Keratinocyte (primary cell): ENCODE data around the gene AUH. TPM values are rescaled to one million over a fixed set of nuclear protein-coding genes. Genes with fewer than 3 reads are reported as not detected.

ENCODE experiments used
- DNase-seq: peaks from one replicate; pipeline ENCODE4 v3.0.0-alpha.2; 2011; ENCODE audit warnings: low read depth, missing footprints, low spot score
- FAIRE-seq: peaks from 2 replicates; lab custom pipeline; 2011; peaks lifted over from hg19 to GRCh38; lab: Jason Lieb, UNC
- H2AFZ ChIP-seq: 2 replicates; pipeline ENCODE4 v1.6.0; 2012; ENCODE audit warnings: low read length, control low read depth, inconsistent platforms; ENCODE audit not compliant: control insufficient read depth
- H3K27ac ChIP-seq: 2 replicates; pipeline ENCODE4 v1.5.1; 2011; ENCODE audit warnings: low read length; ENCODE audit not compliant: control insufficient read depth, insufficient read depth
- H3K27me3 ChIP-seq: 3 replicates; pipeline ENCODE4 v1.6.0; 2011; ENCODE audit warnings: low read length; ENCODE audit not compliant: control insufficient read depth, insufficient read depth; ENCODE audit errors: extremely low read depth
- H3K36me3 ChIP-seq, 2 experiments: 2 replicates in 1 of 2; 3 replicates in 1 of 2; pipeline ENCODE4 v1.5.1; 2011; ENCODE audit warnings: low read length in 2 of 2, mild to moderate bottlenecking in 1 of 2; ENCODE audit not compliant: control insufficient read depth in 2 of 2, insufficient read depth in 2 of 2; ENCODE audit errors: extremely low read depth in 1 of 2
- H3K4me1 ChIP-seq: 3 replicates; pipeline ENCODE4 v1.5.1; 2011; ENCODE audit warnings: low read length; ENCODE audit not compliant: control insufficient read depth, insufficient read depth; ENCODE audit errors: extremely low read depth
- H3K4me2 ChIP-seq: 3 replicates; pipeline ENCODE4 v1.6.0; 2011; ENCODE audit warnings: low read depth, low read length; ENCODE audit not compliant: control insufficient read depth, insufficient read depth; ENCODE audit errors: extremely low read depth
- H3K4me3 ChIP-seq, 3 experiments: fragments of 200-600 bp in 1 of 3; sonication (generic) in 1 of 3; 2 replicates in 2 of 3; 3 replicates in 1 of 3; pipeline ENCODE4 v1.5.1; 2011 to 2016; ENCODE audit warnings: low read length in 3 of 3, mild to moderate bottlenecking in 3 of 3, control low read depth in 2 of 3, inconsistent platforms in 1 of 3, low read depth in 1 of 3, mixed read lengths in 1 of 3, mixed run types in 1 of 3, moderate library complexity in 1 of 3; ENCODE audit not compliant: control insufficient read depth in 2 of 3, insufficient read depth in 2 of 3; ENCODE audit errors: extremely low read depth in 1 of 3
- H3K79me2 ChIP-seq: 2 replicates; pipeline ENCODE4 v1.6.0; 2012; ENCODE audit warnings: low read length; ENCODE audit not compliant: control insufficient read depth, insufficient read depth
- H3K9ac ChIP-seq: 3 replicates; pipeline ENCODE4 v1.6.0; 2011; ENCODE audit warnings: low read length; ENCODE audit not compliant: control insufficient read depth, insufficient read depth; ENCODE audit errors: extremely low read depth
- H3K9me1 ChIP-seq: 3 replicates; pipeline ENCODE4 v1.6.0; 2011; ENCODE audit warnings: low read length; ENCODE audit not compliant: control insufficient read depth, insufficient read depth; ENCODE audit errors: extremely low read depth
- H3K9me3 ChIP-seq: 2 replicates; pipeline ENCODE4 v1.5.1; 2012; ENCODE audit warnings: low read depth, low read length; ENCODE audit not compliant: control insufficient read depth
- H4K20me1 ChIP-seq: 3 replicates; pipeline ENCODE4 v1.6.0; 2011; ENCODE audit warnings: low read length; ENCODE audit not compliant: control insufficient read depth, insufficient read depth; ENCODE audit errors: extremely low read depth
- CTCF ChIP-seq, 3 experiments: IDR thresholded peaks in 1 of 3; conservative IDR thresholded peaks in 1 of 3; optimal IDR thresholded peaks in 1 of 3; 2 replicates in 2 of 3; 3 replicates in 1 of 3; pipeline versions ENCODE3 to v1.5.1; 2011; ENCODE audit warnings: low read length in 3 of 3, mild to moderate bottlenecking in 3 of 3, moderate library complexity in 2 of 3, control low read depth in 1 of 3, inconsistent platforms in 1 of 3; ENCODE audit not compliant: insufficient read depth in 2 of 3; ENCODE audit errors: extremely low read depth in 1 of 3
- EZH2 ChIP-seq: IDR thresholded peaks from one replicate; pipeline ENCODE4 v1.6.1; 2012; ENCODE audit warnings: inconsistent platforms, mild to moderate bottlenecking, low read length, moderate library complexity
- dilution Hi-C: fragments of 300-500 bp; cut with MboI; formaldehyde crosslinking; loops from one replicate; pipeline ENCODE4 v1.7.0; 2020; ENCODE audit warnings: low sequenced_read_pairs; ENCODE audit not compliant: extremely low pct_ligation_motif_present
- polyA plus RNA-seq, 5 experiments: library from polyadenylated mRNA; depleted of rRNA in 3 of 5; stranded (reverse) in 3 of 5; stranded (forward) in 1 of 5; unstranded in 1 of 5; fragments of >200 nt; gene quantifications; 1 replicate in 1 of 5; 2 replicates in 3 of 5; 3 replicates in 1 of 5; pipeline versions ENCODE4 v1.2.1 to v1.2.3, GENCODE V29; 2011 to 2012; ENCODE audit warnings: missing spikeins in 2 of 5, low read depth in 1 of 5, low replicate concordance in 1 of 5

Gene AUH
- polyA plus RNA-seq, 1 donor (not counting 4 experiments of a cell fraction or from before 2014, with no cell fraction given): 5.5 TPM

GRCh38 chr9:91255327-91255726 is 106.4 kb downstream of the AUH start:
- no peaks in the 10 kb centered on the region for H3K36me3 ChIP-seq
- peaks cover 2% of the 10 kb centered on the region for H3K4me1 ChIP-seq
- H3K79me2 ChIP-seq: no peaks in the 10 kb centered on the region
- no peak for FAIRE-seq
- no peak for DNase-seq
- no peaks in the 10 kb centered on the region for H3K9me3 ChIP-seq
- H4K20me1 ChIP-seq: no peaks in the 10 kb centered on the region
- no peaks in the 10 kb centered on the region for H3K9me1 ChIP-seq
- H2AFZ ChIP-seq: no peak overlapping the region
- H3K4me2 ChIP-seq: no peak overlapping the region
- dilution Hi-C loops: no loop called here
- no peaks in the 10 kb centered on the region for H3K27me3 ChIP-seq
- H3K27ac ChIP-seq: no peak overlapping the region
- H3K4me3 ChIP-seq: no peak overlapping the region
- TF ChIP-seq CTCF (optimal IDR thresholded peaks at IDR 0.05 in 1 of 3, IDR thresholded peaks at IDR 0.05 in 1 of 3, conservative IDR thresholded peaks at IDR 0.05 in 1 of 3; ENCODE audit: extremely low read depth in 1 of 3, insufficient read depth in 2 of 3, low read length in 3 of 3): no peak
- no peak for TF ChIP-seq EZH2
- H3K9ac ChIP-seq: no peak overlapping the region

- no peaks in the 10 kb centered on the region for H3K9me1 ChIP-seq
- no peak overlapping the region for H3K4me2 ChIP-seq
- dilution Hi-C loops: no loop called here
- no peaks in the 10 kb centered on the region for H3K79me2 ChIP-seq
- no peak overlapping the region for H3K27ac ChIP-seq
- no peaks in the 10 kb centered on the region for H3K9me3 ChIP-seq
- DNase-seq: no peak
- no peak overlapping the region for H3K9ac ChIP-seq
- FAIRE-seq: no peak
- TF ChIP-seq EZH2 (no peak), CTCF (optimal IDR thresholded peaks at IDR 0.05 in 1 of 3, IDR thresholded peaks at IDR 0.05 in 1 of 3, conservative IDR thresholded peaks at IDR 0.05 in 1 of 3; ENCODE audit: extremely low read depth in 1 of 3, insufficient read depth in 2 of 3, low read length in 3 of 3) (peak in 1 of 3 experiments; percentile 20)
- H3K4me3 ChIP-seq: no peak overlapping the region
- no peaks in the 10 kb centered on the region for H3K36me3 ChIP-seq
- no peaks in the 10 kb centered on the region for H3K27me3 ChIP-seq
- no peaks in the 10 kb centered on the region for H4K20me1 ChIP-seq
- H3K4me1 ChIP-seq: peaks cover 2% of the 10 kb centered on the region
- H2AFZ ChIP-seq: no peak overlapping the region
These were observed 108.2 kb downstream of the AUH start for GRCh38 chr9:91253488-91253887.
